H9 (cell line): ENCODE data around the gene EHD1. TPM values are rescaled to one million over a fixed set of nuclear protein-coding genes. Genes with fewer than 3 reads are reported as not detected.

Experiments
- DNase-seq: peaks from one replicate; pipeline ENCODE4 v3.0.0-alpha.2; 2017
- H2AFZ ChIP-seq: one replicate; pipeline ENCODE4 v1.6.1; 2013; ENCODE audit warnings: mild to moderate bottlenecking, low read length, control low read depth, moderate library complexity
- H2AK5ac ChIP-seq: 2 replicates; pipeline ENCODE4 v1.6.1; 2013; ENCODE audit warnings: low read length, control low read depth, mixed read lengths; ENCODE audit not compliant: insufficient read length
- H2BK120ac ChIP-seq: one replicate; pipeline ENCODE4 v1.6.1; 2013; ENCODE audit warnings: low read depth, mild to moderate bottlenecking, low read length, control low read depth, inconsistent platforms; ENCODE audit not compliant: poor library complexity, severe bottlenecking
- H2BK12ac ChIP-seq: 2 replicates; pipeline ENCODE4 v1.6.1; 2013; ENCODE audit warnings: low read length, control low read depth, mixed read lengths, low read depth; ENCODE audit not compliant: insufficient read length
- H2BK15ac ChIP-seq: 2 replicates; pipeline ENCODE4 v1.6.1; 2013; ENCODE audit warnings: low read depth, low read length, control low read depth
- H2BK20ac ChIP-seq: one replicate; pipeline ENCODE4 v1.6.1; 2013; ENCODE audit warnings: low read depth, mild to moderate bottlenecking, low read length, control low read depth, inconsistent platforms; ENCODE audit not compliant: poor library complexity, severe bottlenecking
- H2BK5ac ChIP-seq: 2 replicates; pipeline ENCODE4 v1.6.1; 2013; ENCODE audit warnings: low read length, control low read depth, mixed read lengths; ENCODE audit not compliant: insufficient read length
- H3K14ac ChIP-seq: 2 replicates; pipeline ENCODE4 v1.6.1; 2013; ENCODE audit warnings: low read length, control low read depth; ENCODE audit not compliant: insufficient read depth
- H3K18ac ChIP-seq: 2 replicates; pipeline ENCODE4 v1.6.1; 2013; ENCODE audit warnings: low read depth, mild to moderate bottlenecking, mixed read lengths, low read length, control low read depth; ENCODE audit not compliant: insufficient read length
- H3K23ac ChIP-seq: 2 replicates; pipeline ENCODE4 v1.6.1; 2013; ENCODE audit warnings: low read length, control low read depth, mixed read lengths, low read depth; ENCODE audit not compliant: insufficient read length
- H3K23me2 ChIP-seq: 2 replicates; pipeline ENCODE4 v1.6.1; 2013; ENCODE audit warnings: low read depth, mild to moderate bottlenecking, mixed read lengths, low read length, control low read depth; ENCODE audit not compliant: insufficient read length, poor library complexity, severe bottlenecking
- H3K27ac ChIP-seq: 2 replicates; pipeline ENCODE4 v1.5.1; 2013; ENCODE audit warnings: low read length, control low read depth, mixed read lengths, low read depth; ENCODE audit not compliant: insufficient read length
- H3K27me3 ChIP-seq: 2 replicates; pipeline ENCODE4 v1.6.1; 2013; ENCODE audit warnings: low read length, control low read depth, inconsistent platforms; ENCODE audit not compliant: insufficient read depth
- H3K4ac ChIP-seq: 2 replicates; pipeline ENCODE4 v1.6.1; 2013; ENCODE audit warnings: low read depth, mild to moderate bottlenecking, control low read depth, inconsistent platforms, low read length, moderate library complexity
- H3K4me1 ChIP-seq: 2 replicates; pipeline ENCODE4 v1.6.1; 2013; ENCODE audit warnings: low read length, control low read depth, inconsistent platforms; ENCODE audit not compliant: insufficient read depth
- H3K4me2 ChIP-seq: 2 replicates; pipeline ENCODE4 v1.6.1; 2013; ENCODE audit warnings: low read length, control low read depth, mixed read lengths; ENCODE audit not compliant: insufficient read length, insufficient read depth
- H3K56ac ChIP-seq: 2 replicates; pipeline ENCODE4 v1.6.1; 2013; ENCODE audit warnings: low read depth, mild to moderate bottlenecking, mixed read lengths, low read length, control low read depth; ENCODE audit not compliant: insufficient read length
- H3K79me1 ChIP-seq: 2 replicates; pipeline ENCODE4 v1.6.1; 2013; ENCODE audit warnings: low read depth, mild to moderate bottlenecking, moderate library complexity, low read length, control low read depth, inconsistent platforms; ENCODE audit not compliant: insufficient read depth, poor library complexity, severe bottlenecking
- H3K79me2 ChIP-seq: 2 replicates; pipeline ENCODE4 v1.6.1; 2013; ENCODE audit warnings: low read length, control low read depth, inconsistent platforms; ENCODE audit not compliant: insufficient read depth
- H3K9ac ChIP-seq: 2 replicates; pipeline ENCODE4 v1.6.1; 2013; ENCODE audit warnings: low read length, control low read depth, mixed read lengths; ENCODE audit not compliant: insufficient read length; ENCODE audit errors: extremely low read depth
- H3K9me3 ChIP-seq: one replicate; pipeline ENCODE4 v1.6.1; 2013; ENCODE audit warnings: low read depth, low read length, inconsistent platforms; ENCODE audit not compliant: control insufficient read depth
- H3T11ph ChIP-seq: one replicate; pipeline ENCODE4 v1.6.1; 2013; ENCODE audit warnings: mild to moderate bottlenecking, low read length, control low read depth, inconsistent platforms
- H4K20me1 ChIP-seq: one replicate; pipeline ENCODE4 v1.6.1; 2013; ENCODE audit not compliant: control insufficient read depth, insufficient read length, insufficient read depth
- H4K5ac ChIP-seq: 2 replicates; pipeline ENCODE4 v1.6.1; 2013; ENCODE audit warnings: low read depth, mild to moderate bottlenecking, mixed read lengths, low read length, control low read depth; ENCODE audit not compliant: insufficient read length
- H4K8ac ChIP-seq: replicated peaks from 2 replicates; pipeline ENCODE4 v1.6.1; 2013; ENCODE audit warnings: low read length, control low read depth, mixed read lengths, low read depth; ENCODE audit not compliant: insufficient read length
- H4K91ac ChIP-seq: 2 replicates; pipeline ENCODE4 v1.6.1; 2013; ENCODE audit warnings: low read depth, mild to moderate bottlenecking, moderate library complexity, mixed read lengths, low read length, control low read depth; ENCODE audit not compliant: insufficient read length
- H3K27ac Mint-ChIP-seq, 3 experiments: 2 replicates in 2 of 3; 3 replicates in 1 of 3; pipeline ENCODE4 v1.8.0; 2020 to 2021; ENCODE audit warnings: mixed read lengths in 3 of 3, mild to moderate bottlenecking in 1 of 3, moderate library complexity in 1 of 3
- H3K27me3 Mint-ChIP-seq: 2 replicates; pipeline ENCODE4 v1.8.0; 2021; ENCODE audit warnings: low read depth, mild to moderate bottlenecking, moderate library complexity, mixed read lengths
- H3K36me3 Mint-ChIP-seq, 3 experiments: 2 replicates in 2 of 3; 3 replicates in 1 of 3; pipeline ENCODE4 v1.8.0; 2020 to 2021; ENCODE audit warnings: low read depth in 3 of 3, mixed read lengths in 3 of 3; ENCODE audit not compliant: insufficient read depth in 1 of 3
- H3K4me1 Mint-ChIP-seq, 2 experiments: 2 replicates each; pipeline ENCODE4 v1.8.0; 2020; ENCODE audit warnings: mixed read lengths in 2 of 2
- H3K4me3 Mint-ChIP-seq, 2 experiments: 2 replicates in 1 of 2; 3 replicates in 1 of 2; pipeline ENCODE4 v1.8.0; 2020 to 2021; ENCODE audit warnings: mild to moderate bottlenecking in 2 of 2, mixed read lengths in 2 of 2, moderate library complexity in 1 of 2
- H3K9me3 Mint-ChIP-seq, 2 experiments: 2 replicates in 1 of 2; 3 replicates in 1 of 2; pipeline ENCODE4 v1.8.0; 2020; ENCODE audit warnings: mild to moderate bottlenecking in 2 of 2, mixed read lengths in 2 of 2, moderate library complexity in 1 of 2
- CTCF ChIP-seq: fragments of 200-600 bp; sonication (generic); conservative IDR thresholded peaks from 3 replicates; pipeline ENCODE4 v1.8.0; 2021; ENCODE audit warnings: antibody characterized with exemption, mild to moderate bottlenecking
- WGBS: extraction: QIAGEN DNeasy Blood & Tissue Kit; methylation state at CpG from one replicate; pipeline ENCODE4 v1.1.7; 2013; ENCODE audit warnings: missing lambda C conversion rate, low lambda C conversion rate, mixed read lengths; ENCODE audit not compliant: insufficient read length; ENCODE audit errors: extremely low coverage; 5-methylcytosine and 5-hydroxymethylcytosine counted together
- total RNA-seq: library from RNA; stranded (reverse); gene quantifications from 2 replicates; pipeline ENCODE4 v1.2.1, GENCODE V29; 2021

Gene EHD1
- total RNA-seq, 1 experiment from 2014 or later, result 31.0 TPM

GRCh38 chr11:64827451-64827839, 51.0 kb downstream of the EHD1 start:
- Mint-ChIP-seq H3K27me3 (no peaks in the 10 kb centered on the region), H3K9me3 (no peaks in the 10 kb centered on the region), H3K4me3 (no peak overlapping the region), H3K27ac (no peak overlapping the region; a peak in 1 of 7 replicates), H3K36me3 (peaks cover 0 to 65% (median 28%) of the 10 kb centered on the region in 3 experiments; a peak in 5 of 7 replicates), H3K4me1 (peaks cover 0 to 2% of the 10 kb centered on the region in 2 experiments; a peak in 2 of 4 replicates)
- Histone ChIP-seq H2AK5ac (no peak overlapping the region), H3K23me2 (no peaks in the 10 kb centered on the region), H2BK120ac (no peak overlapping the region), H3K4ac (no peak overlapping the region), H3K56ac (no peak overlapping the region), H3K27me3 (no peaks in the 10 kb centered on the region), H4K20me1 (no peaks in the 10 kb centered on the region), H3K9ac (no peak overlapping the region), H4K8ac (no peak overlapping the region), H4K91ac (no peak overlapping the region), H2AFZ (no peak overlapping the region), H3T11ph (no peak overlapping the region), H3K14ac (no peak overlapping the region), H3K4me2 (no peak overlapping the region), H2BK15ac (no peak overlapping the region), H2BK5ac (no peak overlapping the region), H2BK20ac (no peak overlapping the region), H3K79me1 (no peaks in the 10 kb centered on the region), H3K79me2 (no peaks in the 10 kb centered on the region), H3K9me3 (no peaks in the 10 kb centered on the region), H2BK12ac (no peak overlapping the region), H3K23ac (no peak overlapping the region), H3K4me1 (no peaks in the 10 kb centered on the region), H4K5ac (no peak overlapping the region), H3K18ac (no peak overlapping the region), H3K27ac (no peak overlapping the region)
- DNase-seq, result no peak
- TF ChIP-seq CTCF, result no peak
- WGBS, result no CpG with 5 or more reads among the region's 22 CpGs
